Measurements from ENCODE around the gene PAOX.

The PAOX gene

GRCh38 chr10:133336577-133337369 lies 42.3 kb upstream of the PAOX start, which contains the start of gene CALY (continued):
- peak; percentile 34; the same call in 1 of the 2 replicates for TF ChIP-seq SP3 (tag by site-specific recombination; IDR thresholded peaks at IDR 0.05)
- peak; percentile 90 for TF ChIP-seq KLF8 (tag by site-specific recombination; IDR thresholded peaks at IDR 0.05)
- peak; percentile 38; the same call in 1 of the 2 replicates for TF ChIP-seq ZNF785 (tag by site-specific recombination; IDR thresholded peaks at IDR 0.05)
- peak; percentile 19; the same call in 1 of the 2 replicates for TF ChIP-seq ZNF433 (tag by site-specific recombination; IDR thresholded peaks at IDR 0.05; ENCODE audit: low read depth)
- no peak for TF ChIP-seq FEZF1 (tag by site-specific recombination; IDR thresholded peaks at IDR 0.05)
- no peak for TF ChIP-seq YY2 (tag by site-specific recombination; IDR thresholded peaks at IDR 0.05)
- TF ChIP-seq ZNF311 (tag by site-specific recombination; IDR thresholded peaks at IDR 0.05; ENCODE audit: borderline replicate concordance), result no peak
- 0 out of 2 replicates have a peak, but pooled peaks have one; percentile 3 for TF ChIP-seq ZNF146 (tag by site-specific recombination; IDR thresholded peaks at IDR 0.05)
- peak; percentile 78; the same call in 1 of the 2 replicates for TF ChIP-seq ZNF18 (tag by site-specific recombination; IDR thresholded peaks at IDR 0.05)
- TF ChIP-seq ZNF747 (tag by site-specific recombination; IDR thresholded peaks at IDR 0.05), result peak; percentile 75; the same call in 1 of the 2 replicates
- no peak for TF ChIP-seq REPIN1 (tag by site-specific recombination; IDR thresholded peaks at IDR 0.05; ENCODE audit: low read depth)
- TF ChIP-seq ZNF530 (tag by site-specific recombination; IDR thresholded peaks at IDR 0.05; ENCODE audit: low read depth), result 0 out of 2 replicates have a peak, but pooled peaks have one; percentile 10
- TF ChIP-seq ZNF658 (tag by site-specific recombination; IDR thresholded peaks at IDR 0.05), result 0 out of 2 replicates have a peak, but pooled peaks have one; percentile 27
- no peak for TF ChIP-seq ZNF596 (tag by site-specific recombination; IDR thresholded peaks at IDR 0.05)
- peak; percentile 82; the same call in 1 of the 2 replicates for TF ChIP-seq ZNF514 (tag by site-specific recombination; IDR thresholded peaks at IDR 0.05)
- TF ChIP-seq ZSCAN4 (tag by site-specific recombination; IDR thresholded peaks at IDR 0.05), result 0 out of 2 replicates have a peak, but pooled peaks have one; percentile 58
- TF ChIP-seq ZNF629 (tag by site-specific recombination; IDR thresholded peaks at IDR 0.05), result peak; percentile 17; the same call in 1 of the 2 replicates
- peak; percentile 46; the same call in 1 of the 2 replicates for TF ChIP-seq ZNF639 (tag by site-specific recombination; IDR thresholded peaks at IDR 0.05)
- TF ChIP-seq ZNF335 (tag by site-specific recombination; conservative IDR thresholded peaks at IDR 0.05), result peak; percentile 18; the same call in 1 of the 2 replicates
- TF ChIP-seq ZFHX2 (tag by site-specific recombination; conservative IDR thresholded peaks at IDR 0.05), result peak; percentile 87
- TF ChIP-seq ZBTB11 (tag by site-specific recombination; conservative IDR thresholded peaks at IDR 0.05; ENCODE audit: low read depth), result peak; percentile 26; the same call in 1 of the 2 replicates
- TF ChIP-seq ZBTB10 (tag by site-specific recombination; IDR thresholded peaks at IDR 0.05), result peak; percentile 60
- 0 out of 2 replicates have a peak, but pooled peaks have one; percentile 31 for TF ChIP-seq ZNF398 (tag by site-specific recombination; IDR thresholded peaks at IDR 0.05)
- no peak for TF ChIP-seq ZNF214 (tag by site-specific recombination; IDR thresholded peaks at IDR 0.05; ENCODE audit: borderline replicate concordance)
- TF ChIP-seq GLI4 (tag by site-specific recombination; IDR thresholded peaks at IDR 0.05), result peak; percentile 62

All from HEK293 (cell line).